Spleen (tissue), 13 donors: ENCODE results near the gene MTHFR. TPM values are rescaled to one million over a fixed set of nuclear protein-coding genes. Genes with fewer than 3 reads are reported as not detected.

Source experiments
- DNase-seq: peaks from one replicate; pipeline ENCODE4 v3.0.0-alpha.2; 2020
- H3K27ac ChIP-seq, 8 donors: fragments of 200-600 bp; sonication (generic) in 7 of 8; 1 replicate in 4 of 8; 2 replicates in 4 of 8; pipeline versions ENCODE4 v1.5.0 to v1.8.0; 2016 to 2021; ENCODE audit warnings: inconsistent platforms in 4 of 8, mild to moderate bottlenecking in 4 of 8, moderate library complexity in 1 of 8
- H3K27me3 ChIP-seq, 7 donors: fragments of 200-600 bp; sonication (generic) in 6 of 7; replicated peaks in 1 of 7; 1 replicate in 4 of 7; 2 replicates in 3 of 7; pipeline versions ENCODE4 v1.5.0 to v1.8.0; 2016 to 2021; ENCODE audit warnings: inconsistent platforms in 3 of 7, mild to moderate bottlenecking in 1 of 7
- H3K36me3 ChIP-seq, 6 donors: fragments of 200-600 bp; sonication (generic) in 5 of 6; 1 replicate in 4 of 6; 2 replicates in 2 of 6; pipeline versions ENCODE4 v1.5.0 to v1.8.0; 2016 to 2021; ENCODE audit warnings: inconsistent platforms in 2 of 6
- H3K4me1 ChIP-seq, 6 donors: fragments of 200-600 bp; sonication (generic) in 5 of 6; 1 replicate in 3 of 6; 2 replicates in 3 of 6; pipeline versions ENCODE4 v1.5.0 to v1.8.0; 2016 to 2021; ENCODE audit warnings: inconsistent platforms in 3 of 6
- H3K4me3 ChIP-seq, 8 donors: fragments of 200-600 bp; sonication (generic) in 7 of 8; 1 replicate in 4 of 8; 2 replicates in 4 of 8; pipeline versions ENCODE4 v1.5.0 to v1.8.0; 2016 to 2021; ENCODE audit warnings: inconsistent platforms in 4 of 8, mild to moderate bottlenecking in 4 of 8, moderate library complexity in 2 of 8
- H3K9me3 ChIP-seq, 8 donors: fragments of 200-600 bp; sonication (generic) in 7 of 8; 1 replicate in 4 of 8; 2 replicates in 4 of 8; pipeline versions ENCODE4 v1.5.0 to v1.8.0; 2016 to 2021; ENCODE audit warnings: inconsistent platforms in 4 of 8
- POLR2A ChIP-seq, 3 donors: fragments of 450-650 bp; IDR thresholded peaks; one replicate each; pipeline ENCODE4 v1.5.1; 2017; ENCODE audit warnings: antibody characterized with exemption in 3 of 3, mild to moderate bottlenecking in 1 of 3
- POLR2AphosphoS5 ChIP-seq, 3 donors: sonication (generic); formaldehyde crosslinking; IDR thresholded peaks; one replicate each; pipeline ENCODE4 v1.5.1; 2017; ENCODE audit warnings: antibody characterized with exemption in 3 of 3
- WGBS, 5 donors: extraction: QIAGEN DNeasy Blood & Tissue Kit in 3 of 5; methylation state at CpG; one replicate each; pipeline versions ENCODE4 v1.1.5 to v1.1.7; 2013 to 2018; 5-methylcytosine and 5-hydroxymethylcytosine counted together
- intact Hi-C: fragments of 100-400 bp; cut with DNase I; formaldehyde crosslinking; loops from one replicate; pipeline ENCODE4 v1.15.0; 2023; ENCODE audit warnings: low total_unique reads
- long read RNA-seq, 2 donors: transcript quantifications; one replicate each; lab custom pipeline, GENCODE V29; 2026
- polyA plus RNA-seq, 3 donors: library from polyadenylated mRNA; stranded (reverse); fragments of 200-250 nt; gene quantifications; one replicate each; pipeline ENCODE4 v1.2.1, GENCODE V29; 2013
- total RNA-seq, 7 donors: library from RNA; depleted of rRNA in 3 of 7; stranded (reverse); fragments of >200 nt in 3 of 7; fragmentation: NEBNext Ultra II Directional in 4 of 7; extraction: Animal tissue kit (Norgen Biotek cat#: 25700) in 4 of 7; gene quantifications; one replicate each; pipeline versions ENCODE4 v1.1.0 to v1.2.1, GENCODE V29; 2016 to 2021
- TF ChIP-seq, protein P1 (sequence below), 11 experiments: fragments of 200-600 bp in 7 of 11; fragments of 450-650 bp in 4 of 11; sonication (generic) in 4 of 11; IDR thresholded peaks in 8 of 11; conservative IDR thresholded peaks in 3 of 11; 1 replicate in 7 of 11; 2 replicates in 4 of 11; pipeline versions ENCODE4 v1.4.0 to v1.8.0; 2016 to 2021; ENCODE audit warnings: antibody characterized with exemption in 11 of 11, inconsistent platforms in 4 of 11, mild to moderate bottlenecking in 1 of 11
- donor health status: healthy with polysubstance abuse.
- donor health status: DM: no; HTN: no; CAD: no; lungs with moderate emphysema.
- donor health status: DM: no; HTN: no; CAD: no.
- donor health status: Bipolar disorder and iron deficiency.
- donor health status: healthy.
- donor health status: DM: no; HTN: no; CAD: no.
- donor health status: DM: yes; HTN: yes; CAD: no.

The MTHFR gene
- total RNA-seq, result 10 to 100 TPM; 46.5 to 79.8 (median 76.0) TPM
- 10 to 100 TPM in 1 of 3 donors, 1 to 10 TPM in 2; 6.7 to 23.4 (median 8.3) TPM for polyA plus RNA-seq
- long read RNA-seq, donor 1, full-length matches to known transcripts, result 2 of 2 reads
- long read RNA-seq, donor 1, partial matches to known transcripts, result 0 of 2 reads
- long read RNA-seq, donor 1, other reads (novel, unspliced or antisense), result 0 of 2 reads
- long read RNA-seq, donor 2, partial matches to known transcripts, result 0 of 1 reads
- long read RNA-seq, donor 2, other reads (novel, unspliced or antisense), result 0 of 1 reads

DNA sequence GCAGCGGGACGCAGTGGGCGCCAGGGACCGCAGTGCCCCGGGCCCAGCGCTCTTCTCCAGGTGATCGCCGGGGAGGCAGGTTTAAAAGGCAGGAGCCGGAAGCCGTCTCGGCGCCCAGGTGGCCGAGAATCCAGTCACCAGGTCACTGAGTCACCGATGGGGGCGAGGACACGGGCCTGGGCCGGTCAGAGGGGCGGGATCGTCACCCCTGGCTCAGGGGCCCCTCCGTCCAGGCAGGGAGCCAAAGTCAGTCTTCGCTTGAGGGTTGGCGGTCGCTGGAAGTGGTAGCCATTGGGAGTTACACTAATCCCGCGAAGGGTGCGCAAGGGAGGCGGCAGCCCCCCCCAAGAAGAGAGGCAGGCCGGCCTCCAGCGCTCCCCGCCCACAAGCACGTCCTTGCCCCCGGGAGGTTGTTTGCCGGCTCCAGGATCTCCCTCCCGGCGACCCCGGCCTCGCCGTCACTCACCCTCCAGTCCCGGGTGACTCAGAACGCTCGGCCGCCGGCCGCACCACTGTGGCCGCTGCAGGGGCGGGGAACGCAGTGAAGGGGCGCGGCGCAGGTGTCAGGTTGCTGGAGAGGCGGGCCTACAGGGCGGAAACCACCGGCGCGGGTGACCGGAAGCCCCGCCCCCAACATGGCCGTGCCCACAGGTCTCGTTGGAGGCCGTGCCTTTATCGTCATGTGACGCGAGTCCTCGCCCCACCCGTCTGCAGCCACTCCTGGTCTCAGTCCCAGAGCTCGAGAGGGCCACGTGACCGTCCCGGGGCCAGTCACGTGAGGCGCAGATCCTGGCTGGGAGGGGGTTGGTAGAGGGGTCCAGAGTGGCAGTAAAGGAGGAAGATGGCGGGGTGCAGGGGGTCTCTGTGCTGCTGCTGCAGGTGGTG is at the start of gene MTHFR, which contains the start of gene CLCN6:
TSS of gene MTHFR (minus strand) at position 543 of the 885 bp plus-strand sequence. CDS start 2,848 bp downstream, outside the sequence.
TSS of gene CLCN6 (plus strand) at position 770 of the 885 bp plus-strand sequence. CDS start at position 842, 72 bp downstream.
- peak; percentile 100 for DNase-seq
- Histone ChIP-seq H3K4me1 (peaks cover 50 to 91% (median 76%) of the 10 kb centered on the region in 6 donors), H3K4me3 (peak within 1 kb of the TSS; percentile 65 to 97 (median 82)), H3K36me3 (peaks cover 0 to 42% (median 23%) of the 10 kb centered on the region in 6 donors), H3K27ac (peak within 1 kb of the TSS; percentile 86 to 98 (median 97)), H3K9me3 (no peaks in the 10 kb centered on the region), H3K27me3 (no peaks in the 10 kb centered on the region)
- TF ChIP-seq POLR2AphosphoS5 (IDR thresholded peaks at IDR 0.05) (peak; percentile 97 to 99 (median 99)), POLR2A (IDR thresholded peaks at IDR 0.05) (peak; percentile 42 to 88 (median 79))
- TF ChIP-seq, protein P1, sequence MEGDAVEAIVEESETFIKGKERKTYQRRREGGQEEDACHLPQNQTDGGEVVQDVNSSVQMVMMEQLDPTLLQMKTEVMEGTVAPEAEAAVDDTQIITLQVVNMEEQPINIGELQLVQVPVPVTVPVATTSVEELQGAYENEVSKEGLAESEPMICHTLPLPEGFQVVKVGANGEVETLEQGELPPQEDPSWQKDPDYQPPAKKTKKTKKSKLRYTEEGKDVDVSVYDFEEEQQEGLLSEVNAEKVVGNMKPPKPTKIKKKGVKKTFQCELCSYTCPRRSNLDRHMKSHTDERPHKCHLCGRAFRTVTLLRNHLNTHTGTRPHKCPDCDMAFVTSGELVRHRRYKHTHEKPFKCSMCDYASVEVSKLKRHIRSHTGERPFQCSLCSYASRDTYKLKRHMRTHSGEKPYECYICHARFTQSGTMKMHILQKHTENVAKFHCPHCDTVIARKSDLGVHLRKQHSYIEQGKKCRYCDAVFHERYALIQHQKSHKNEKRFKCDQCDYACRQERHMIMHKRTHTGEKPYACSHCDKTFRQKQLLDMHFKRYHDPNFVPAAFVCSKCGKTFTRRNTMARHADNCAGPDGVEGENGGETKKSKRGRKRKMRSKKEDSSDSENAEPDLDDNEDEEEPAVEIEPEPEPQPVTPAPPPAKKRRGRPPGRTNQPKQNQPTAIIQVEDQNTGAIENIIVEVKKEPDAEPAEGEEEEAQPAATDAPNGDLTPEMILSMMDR (IDR thresholded peaks at IDR 0.05 in 8 of 11, conservative IDR thresholded peaks at IDR 0.05 in 3 of 11), result peak in 3 of 11 experiments; percentile 3 to 40 (median 21)
- 0 to 1% (median 0%) methylated on average over 12 to 72 of the region's 72 CpGs for WGBS, 5 donors
- intact Hi-C loops, result no loop called here

DNA sequence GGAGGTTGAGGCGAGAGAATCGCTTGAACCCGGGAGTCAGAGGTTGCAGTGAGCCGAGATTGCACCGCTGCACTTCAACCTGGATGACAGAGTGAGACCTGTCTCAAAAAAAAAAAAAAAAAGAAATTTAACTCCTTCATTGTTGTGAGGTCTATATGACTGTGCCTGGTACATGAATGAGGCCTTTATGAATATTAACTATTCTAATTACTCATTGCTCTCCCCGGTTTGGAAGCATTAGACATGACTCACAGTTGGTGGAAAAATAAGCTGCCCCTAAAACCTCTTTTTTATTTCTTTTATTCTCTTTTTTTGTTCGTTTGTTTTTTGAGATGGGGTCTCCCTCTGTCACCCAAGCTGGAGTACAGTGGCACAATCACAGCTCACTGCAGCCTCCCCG is 49.7 kb upstream of the MTHFR start:
- no peak for TF ChIP-seq POLR2A (IDR thresholded peaks at IDR 0.05)
- no peak for TF ChIP-seq POLR2AphosphoS5 (IDR thresholded peaks at IDR 0.05)
- TF ChIP-seq, protein P1 (IDR thresholded peaks at IDR 0.05 in 8 of 11, conservative IDR thresholded peaks at IDR 0.05 in 3 of 11), result no peak
- Histone ChIP-seq H3K27ac (no peak overlapping the region), H3K4me3 (no peak overlapping the region), H3K27me3 (peaks cover 0 to 70% (median 35%) of the 10 kb centered on the region in 7 donors), H3K9me3 (no peaks in the 10 kb centered on the region), H3K4me1 (peaks cover 0 to 6% (median 4%) of the 10 kb centered on the region in 6 donors), H3K36me3 (no peaks in the 10 kb centered on the region)
- DNase-seq, result no peak
- intact Hi-C loops, result no loop called here
- WGBS, 5 donors, result 67 to 77% (median 74%) methylated on average over 8 of the region's 8 CpGs

DNA sequence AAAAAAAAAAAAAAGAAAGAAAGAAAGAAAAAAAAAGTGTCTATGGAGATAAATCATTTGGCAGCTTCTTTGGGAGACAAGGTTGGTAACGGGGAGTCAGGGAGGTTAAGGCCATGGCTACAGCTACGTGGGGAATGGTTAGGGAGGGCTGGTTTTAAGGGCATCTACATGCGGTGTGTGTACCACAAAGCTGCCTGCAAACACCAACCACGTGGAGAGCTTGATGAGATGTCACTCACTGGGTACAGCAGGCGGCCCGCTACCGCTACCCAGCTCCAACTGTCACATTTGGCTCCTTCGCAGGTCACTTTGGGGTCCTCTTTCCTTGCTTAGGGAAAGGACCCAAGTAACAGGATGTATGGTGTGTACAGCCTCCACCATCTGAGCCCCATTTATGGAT is 48.8 kb upstream of the MTHFR start:
- 43 to 56% (median 47%) methylated on average over 8 of the region's 8 CpGs for WGBS, 5 donors
- DNase-seq, result no peak

More for the DNA sequence above, 48.8 kb upstream of the MTHFR start:
- no peak overlapping the region for H3K27ac ChIP-seq
- no peak overlapping the region for H3K4me3 ChIP-seq
- intact Hi-C loops, result no loop called here
- TF ChIP-seq POLR2A (IDR thresholded peaks at IDR 0.05) (no peak), POLR2AphosphoS5 (IDR thresholded peaks at IDR 0.05) (no peak)
- TF ChIP-seq, protein P1 (IDR thresholded peaks at IDR 0.05 in 8 of 11, conservative IDR thresholded peaks at IDR 0.05 in 3 of 11), result no peak
- peaks cover 0 to 61% (median 30%) of the 10 kb centered on the region in 7 donors for H3K27me3 ChIP-seq
- no peaks in the 10 kb centered on the region for H3K36me3 ChIP-seq
- H3K9me3 ChIP-seq, result no peaks in the 10 kb centered on the region
- peaks cover 0 to 6% (median 4%) of the 10 kb centered on the region in 6 donors for H3K4me1 ChIP-seq
